GM23338 (cell line): Measurements from ENCODE around the gene PTPA. TPM values are rescaled to one million over a fixed set of nuclear protein-coding genes. Genes with fewer than 3 reads are reported as not detected.

ENCODE experiments used
- ATAC-seq: fragments of 200-7000 bp; cut with Tn5 transposase; 3 replicates; pipeline ENCODE4 v1.9.1; 2020
- DNase-seq: peaks from one replicate; pipeline ENCODE4 v3.0.0-alpha.2; 2015; ENCODE audit warnings: low spot score
- H2AFZ ChIP-seq: fragments of 200-600 bp; sonication (generic); 2 replicates; pipeline ENCODE4 v1.8.0; 2016; ENCODE audit warnings: antibody characterized with exemption, mild to moderate bottlenecking, moderate library complexity
- H3F3A ChIP-seq: fragments of 200-600 bp; sonication (generic); replicated peaks from 2 replicates; pipeline ENCODE4 v1.8.0; 2017; ENCODE audit warnings: antibody characterized with exemption, mixed run types, low read depth
- H3K27ac ChIP-seq: fragments of 200-600 bp; sonication (generic); 2 replicates; pipeline ENCODE4 v1.6.1; 2016; ENCODE audit warnings: low read depth
- H3K27me3 ChIP-seq: fragments of 200-600 bp; sonication (generic); 2 replicates; pipeline ENCODE4 v1.8.0; 2016; ENCODE audit warnings: mild to moderate bottlenecking, mixed run types, moderate library complexity; ENCODE audit not compliant: insufficient read depth
- H3K36me3 ChIP-seq: fragments of 200-600 bp; sonication (generic); 2 replicates; pipeline ENCODE4 v1.8.0; 2016; ENCODE audit warnings: mild to moderate bottlenecking; ENCODE audit not compliant: insufficient read depth
- H3K4me1 ChIP-seq: fragments of 200-600 bp; sonication (generic); 2 replicates; pipeline ENCODE4 v1.8.0; 2016; ENCODE audit warnings: mild to moderate bottlenecking, moderate library complexity; ENCODE audit not compliant: insufficient read depth
- H3K4me2 ChIP-seq: fragments of 200-600 bp; sonication (generic); 2 replicates; pipeline ENCODE4 v1.7.1; 2017; ENCODE audit warnings: mixed run types
- H3K4me3 ChIP-seq: fragments of 200-600 bp; sonication (generic); 2 replicates; pipeline ENCODE4 v1.6.1; 2016; ENCODE audit warnings: mixed run types
- H3K79me2 ChIP-seq: fragments of 200-600 bp; sonication (generic); replicated peaks from 2 replicates; pipeline ENCODE4 v1.8.0; 2017; ENCODE audit warnings: mild to moderate bottlenecking; ENCODE audit not compliant: insufficient read depth
- H3K9me2 ChIP-seq: fragments of 200-600 bp; sonication (generic); 2 replicates; pipeline ENCODE4 v1.8.0; 2017; ENCODE audit not compliant: insufficient read depth
- H4K20me1 ChIP-seq: fragments of 200-600 bp; sonication (generic); replicated peaks from 2 replicates; pipeline ENCODE4 v1.8.0; 2017; ENCODE audit warnings: mild to moderate bottlenecking; ENCODE audit not compliant: insufficient read depth
- H3K27ac Mint-ChIP-seq: 2 replicates; pipeline ENCODE4 v1.8.0; 2020; ENCODE audit warnings: inconsistent platforms, mild to moderate bottlenecking, moderate library complexity, mixed read lengths
- H3K27me3 Mint-ChIP-seq: 3 replicates; pipeline ENCODE4 v1.8.0; 2022; ENCODE audit warnings: low read depth, mild to moderate bottlenecking, moderate library complexity, mixed read lengths, inconsistent platforms; ENCODE audit not compliant: insufficient read depth, poor library complexity
- H3K36me3 Mint-ChIP-seq: 3 replicates; pipeline ENCODE4 v1.8.0; 2021; ENCODE audit warnings: low read depth, mild to moderate bottlenecking, inconsistent platforms, moderate library complexity, mixed read lengths
- H3K4me1 Mint-ChIP-seq: 3 replicates; pipeline ENCODE4 v1.8.0; 2020; ENCODE audit warnings: mild to moderate bottlenecking, inconsistent platforms, mixed read lengths
- H3K4me3 Mint-ChIP-seq: 3 replicates; pipeline ENCODE4 v1.8.0; 2021; ENCODE audit warnings: moderate library complexity, mild to moderate bottlenecking, inconsistent platforms, mixed read lengths
- H3K9me3 Mint-ChIP-seq: 3 replicates; pipeline ENCODE4 v1.8.0; 2020; ENCODE audit warnings: moderate library complexity, mild to moderate bottlenecking, inconsistent platforms, mixed read lengths
- CREB1 ChIP-seq: fragments of 250-450 bp; sonication (Bioruptor Pico); IDR thresholded peaks from 2 replicates; pipeline ENCODE4 v1.5.0; 2020; ENCODE audit warnings: low read depth, mild to moderate bottlenecking, moderate library complexity
- EZH2 ChIP-seq: fragments of 200-600 bp; sonication (generic); IDR thresholded peaks from one replicate; pipeline ENCODE4 v1.8.0; 2017; ENCODE audit warnings: antibody characterized with exemption, mild to moderate bottlenecking, low read depth; ENCODE audit not compliant: unreplicated experiment
- EZH2phosphoT487 ChIP-seq: fragments of 200-600 bp; sonication (generic); IDR thresholded peaks from one replicate; pipeline ENCODE4 v1.8.1; 2018; ENCODE audit warnings: antibody characterized with exemption; ENCODE audit not compliant: unreplicated experiment
- JUNB ChIP-seq: IDR thresholded peaks from one replicate; pipeline ENCODE4 v1.6.1; 2016; ENCODE audit warnings: antibody characterized with exemption; ENCODE audit not compliant: unreplicated experiment
- NANOG ChIP-seq: IDR thresholded peaks from 2 replicates; pipeline ENCODE4 v1.6.1; 2016; ENCODE audit warnings: antibody characterized with exemption, borderline replicate concordance
- POLR2AphosphoS5 ChIP-seq: IDR thresholded peaks from 2 replicates; pipeline ENCODE4 v1.6.1; 2016; ENCODE audit warnings: antibody characterized with exemption, low read depth
- STAT1 ChIP-seq: IDR thresholded peaks from one replicate; pipeline ENCODE4 v1.6.1; 2016; ENCODE audit warnings: antibody characterized with exemption; ENCODE audit not compliant: unreplicated experiment
- ZNF114 ChIP-seq: fragments of 250-450 bp; sonication (Bioruptor Pico); IDR thresholded peaks from 2 replicates; pipeline ENCODE4 v1.5.0; 2020; ENCODE audit warnings: mild to moderate bottlenecking, moderate library complexity
- ZNF331 ChIP-seq: fragments of 250-450 bp; sonication (Bioruptor Pico); IDR thresholded peaks from 2 replicates; pipeline ENCODE4 v1.5.0; 2020; ENCODE audit warnings: low read depth, mild to moderate bottlenecking, moderate library complexity
- polyA plus RNA-seq: library from polyadenylated mRNA; unstranded; fragments of >200 nt; fragmentation: Nextera tagmentation; extraction: Ambion mirVana; gene quantifications from 2 replicates; pipeline ENCODE4 v1.2.1, GENCODE V29; 2016
- total RNA-seq: library from RNA; depleted of rRNA; stranded (reverse); fragments of >200 nt; shearing (Covaris generic); gene quantifications from 2 replicates; pipeline ENCODE4 v1.2.3, GENCODE V29; 2014
- TF ChIP-seq, protein P1 (sequence below), 2 experiments: fragments of 200-600 bp in 1 of 2; sonication (generic) in 1 of 2; conservative IDR thresholded peaks; 2 replicates each; pipeline versions ENCODE4 v1.5.1 to v1.6.1; 2016 to 2017; ENCODE audit warnings: antibody characterized with exemption in 2 of 2, low read depth in 2 of 2, mild to moderate bottlenecking in 2 of 2, moderate library complexity in 1 of 2
- TF ChIP-seq, protein P2 (sequence below): IDR thresholded peaks from 2 replicates; pipeline ENCODE4 v1.6.1; 2016; ENCODE audit warnings: antibody characterized with exemption
- TF ChIP-seq, protein P3 (sequence below): IDR thresholded peaks from one replicate; pipeline ENCODE4 v1.6.1; 2018; ENCODE audit warnings: antibody characterized with exemption; ENCODE audit not compliant: unreplicated experiment
- TF ChIP-seq, protein P4 (sequence below): fragments of 250-450 bp; sonication (Bioruptor Pico); IDR thresholded peaks from 2 replicates; pipeline ENCODE4 v1.5.0; 2020; ENCODE audit warnings: mild to moderate bottlenecking, moderate library complexity

PTPA gene
- total and polyA plus RNA-seq, 2 experiments from 2014 or later, result 53.9 to 122 TPM

DNA sequence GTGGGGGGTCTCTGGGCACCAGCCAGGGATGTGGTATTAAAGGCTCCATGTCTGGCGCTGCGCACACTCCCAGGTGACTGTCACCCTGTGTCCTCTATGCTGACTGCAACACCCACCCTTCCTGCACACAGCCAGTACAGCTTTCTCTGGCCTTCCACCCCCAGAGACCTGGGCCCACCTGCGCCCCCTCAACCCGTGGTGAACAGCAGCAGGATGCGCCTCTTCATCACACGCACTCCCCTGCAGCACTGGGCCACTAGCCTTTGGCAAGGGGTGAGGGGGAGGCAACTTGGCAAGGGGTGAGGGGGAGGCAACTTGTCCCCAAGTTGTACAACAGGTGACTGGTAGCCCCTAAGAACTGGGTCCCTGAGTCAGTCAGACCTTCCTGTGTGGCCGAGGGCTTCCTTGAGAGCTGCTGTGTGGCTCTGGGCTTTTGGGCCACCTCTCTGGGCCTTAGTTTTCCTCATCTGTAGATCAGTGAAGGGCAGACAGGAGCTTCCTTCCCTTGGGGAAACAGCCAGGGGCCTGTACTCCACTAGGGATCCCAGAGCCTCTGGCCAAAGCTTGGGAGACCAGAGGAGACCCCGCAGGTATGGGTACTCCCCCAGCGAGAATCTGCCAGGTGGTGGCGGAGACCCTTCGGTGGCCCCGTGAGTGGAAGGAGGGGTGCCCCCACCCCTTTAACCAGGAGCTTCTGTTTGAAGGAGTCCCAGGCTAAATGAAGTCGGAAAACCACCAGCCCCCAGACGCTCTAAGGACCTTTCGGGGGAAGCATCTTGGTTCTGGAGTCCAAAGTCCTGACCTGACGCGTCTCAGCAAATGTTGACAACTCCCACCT lies 5.1 kb upstream of the PTPA start:
- peaks cover 4% of the 10 kb centered on the region; the same call in 1 of the 2 replicates for H3K4me1 ChIP-seq
- H3K27me3 ChIP-seq, result peaks cover 18% of the 10 kb centered on the region
- H3K36me3 ChIP-seq, result no peaks in the 10 kb centered on the region
- H3K9me2 ChIP-seq, result no peaks in the 10 kb centered on the region
- no peak for TF ChIP-seq EZH2phosphoT487
- TF ChIP-seq EZH2, result no peak
- TF ChIP-seq, protein P1, sequence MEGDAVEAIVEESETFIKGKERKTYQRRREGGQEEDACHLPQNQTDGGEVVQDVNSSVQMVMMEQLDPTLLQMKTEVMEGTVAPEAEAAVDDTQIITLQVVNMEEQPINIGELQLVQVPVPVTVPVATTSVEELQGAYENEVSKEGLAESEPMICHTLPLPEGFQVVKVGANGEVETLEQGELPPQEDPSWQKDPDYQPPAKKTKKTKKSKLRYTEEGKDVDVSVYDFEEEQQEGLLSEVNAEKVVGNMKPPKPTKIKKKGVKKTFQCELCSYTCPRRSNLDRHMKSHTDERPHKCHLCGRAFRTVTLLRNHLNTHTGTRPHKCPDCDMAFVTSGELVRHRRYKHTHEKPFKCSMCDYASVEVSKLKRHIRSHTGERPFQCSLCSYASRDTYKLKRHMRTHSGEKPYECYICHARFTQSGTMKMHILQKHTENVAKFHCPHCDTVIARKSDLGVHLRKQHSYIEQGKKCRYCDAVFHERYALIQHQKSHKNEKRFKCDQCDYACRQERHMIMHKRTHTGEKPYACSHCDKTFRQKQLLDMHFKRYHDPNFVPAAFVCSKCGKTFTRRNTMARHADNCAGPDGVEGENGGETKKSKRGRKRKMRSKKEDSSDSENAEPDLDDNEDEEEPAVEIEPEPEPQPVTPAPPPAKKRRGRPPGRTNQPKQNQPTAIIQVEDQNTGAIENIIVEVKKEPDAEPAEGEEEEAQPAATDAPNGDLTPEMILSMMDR (conservative IDR thresholded peaks at IDR 0.05; ENCODE audit: low read depth in 2 of 2), result no peak
- TF ChIP-seq CREB1 (CRISPR knock-in tag), result no peak
- TF ChIP-seq, protein P2, sequence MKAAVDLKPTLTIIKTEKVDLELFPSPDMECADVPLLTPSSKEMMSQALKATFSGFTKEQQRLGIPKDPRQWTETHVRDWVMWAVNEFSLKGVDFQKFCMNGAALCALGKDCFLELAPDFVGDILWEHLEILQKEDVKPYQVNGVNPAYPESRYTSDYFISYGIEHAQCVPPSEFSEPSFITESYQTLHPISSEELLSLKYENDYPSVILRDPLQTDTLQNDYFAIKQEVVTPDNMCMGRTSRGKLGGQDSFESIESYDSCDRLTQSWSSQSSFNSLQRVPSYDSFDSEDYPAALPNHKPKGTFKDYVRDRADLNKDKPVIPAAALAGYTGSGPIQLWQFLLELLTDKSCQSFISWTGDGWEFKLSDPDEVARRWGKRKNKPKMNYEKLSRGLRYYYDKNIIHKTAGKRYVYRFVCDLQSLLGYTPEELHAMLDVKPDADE, result no peak
- no peak for TF ChIP-seq JUNB
- TF ChIP-seq NANOG, result no peak
- no peak for TF ChIP-seq STAT1
- TF ChIP-seq POLR2AphosphoS5, result no peak
- TF ChIP-seq, protein P3, sequence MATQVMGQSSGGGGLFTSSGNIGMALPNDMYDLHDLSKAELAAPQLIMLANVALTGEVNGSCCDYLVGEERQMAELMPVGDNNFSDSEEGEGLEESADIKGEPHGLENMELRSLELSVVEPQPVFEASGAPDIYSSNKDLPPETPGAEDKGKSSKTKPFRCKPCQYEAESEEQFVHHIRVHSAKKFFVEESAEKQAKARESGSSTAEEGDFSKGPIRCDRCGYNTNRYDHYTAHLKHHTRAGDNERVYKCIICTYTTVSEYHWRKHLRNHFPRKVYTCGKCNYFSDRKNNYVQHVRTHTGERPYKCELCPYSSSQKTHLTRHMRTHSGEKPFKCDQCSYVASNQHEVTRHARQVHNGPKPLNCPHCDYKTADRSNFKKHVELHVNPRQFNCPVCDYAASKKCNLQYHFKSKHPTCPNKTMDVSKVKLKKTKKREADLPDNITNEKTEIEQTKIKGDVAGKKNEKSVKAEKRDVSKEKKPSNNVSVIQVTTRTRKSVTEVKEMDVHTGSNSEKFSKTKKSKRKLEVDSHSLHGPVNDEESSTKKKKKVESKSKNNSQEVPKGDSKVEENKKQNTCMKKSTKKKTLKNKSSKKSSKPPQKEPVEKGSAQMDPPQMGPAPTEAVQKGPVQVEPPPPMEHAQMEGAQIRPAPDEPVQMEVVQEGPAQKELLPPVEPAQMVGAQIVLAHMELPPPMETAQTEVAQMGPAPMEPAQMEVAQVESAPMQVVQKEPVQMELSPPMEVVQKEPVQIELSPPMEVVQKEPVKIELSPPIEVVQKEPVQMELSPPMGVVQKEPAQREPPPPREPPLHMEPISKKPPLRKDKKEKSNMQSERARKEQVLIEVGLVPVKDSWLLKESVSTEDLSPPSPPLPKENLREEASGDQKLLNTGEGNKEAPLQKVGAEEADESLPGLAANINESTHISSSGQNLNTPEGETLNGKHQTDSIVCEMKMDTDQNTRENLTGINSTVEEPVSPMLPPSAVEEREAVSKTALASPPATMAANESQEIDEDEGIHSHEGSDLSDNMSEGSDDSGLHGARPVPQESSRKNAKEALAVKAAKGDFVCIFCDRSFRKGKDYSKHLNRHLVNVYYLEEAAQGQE, result no peak
- TF ChIP-seq ZNF331 (CRISPR knock-in tag), result no peak
- TF ChIP-seq, protein P4, sequence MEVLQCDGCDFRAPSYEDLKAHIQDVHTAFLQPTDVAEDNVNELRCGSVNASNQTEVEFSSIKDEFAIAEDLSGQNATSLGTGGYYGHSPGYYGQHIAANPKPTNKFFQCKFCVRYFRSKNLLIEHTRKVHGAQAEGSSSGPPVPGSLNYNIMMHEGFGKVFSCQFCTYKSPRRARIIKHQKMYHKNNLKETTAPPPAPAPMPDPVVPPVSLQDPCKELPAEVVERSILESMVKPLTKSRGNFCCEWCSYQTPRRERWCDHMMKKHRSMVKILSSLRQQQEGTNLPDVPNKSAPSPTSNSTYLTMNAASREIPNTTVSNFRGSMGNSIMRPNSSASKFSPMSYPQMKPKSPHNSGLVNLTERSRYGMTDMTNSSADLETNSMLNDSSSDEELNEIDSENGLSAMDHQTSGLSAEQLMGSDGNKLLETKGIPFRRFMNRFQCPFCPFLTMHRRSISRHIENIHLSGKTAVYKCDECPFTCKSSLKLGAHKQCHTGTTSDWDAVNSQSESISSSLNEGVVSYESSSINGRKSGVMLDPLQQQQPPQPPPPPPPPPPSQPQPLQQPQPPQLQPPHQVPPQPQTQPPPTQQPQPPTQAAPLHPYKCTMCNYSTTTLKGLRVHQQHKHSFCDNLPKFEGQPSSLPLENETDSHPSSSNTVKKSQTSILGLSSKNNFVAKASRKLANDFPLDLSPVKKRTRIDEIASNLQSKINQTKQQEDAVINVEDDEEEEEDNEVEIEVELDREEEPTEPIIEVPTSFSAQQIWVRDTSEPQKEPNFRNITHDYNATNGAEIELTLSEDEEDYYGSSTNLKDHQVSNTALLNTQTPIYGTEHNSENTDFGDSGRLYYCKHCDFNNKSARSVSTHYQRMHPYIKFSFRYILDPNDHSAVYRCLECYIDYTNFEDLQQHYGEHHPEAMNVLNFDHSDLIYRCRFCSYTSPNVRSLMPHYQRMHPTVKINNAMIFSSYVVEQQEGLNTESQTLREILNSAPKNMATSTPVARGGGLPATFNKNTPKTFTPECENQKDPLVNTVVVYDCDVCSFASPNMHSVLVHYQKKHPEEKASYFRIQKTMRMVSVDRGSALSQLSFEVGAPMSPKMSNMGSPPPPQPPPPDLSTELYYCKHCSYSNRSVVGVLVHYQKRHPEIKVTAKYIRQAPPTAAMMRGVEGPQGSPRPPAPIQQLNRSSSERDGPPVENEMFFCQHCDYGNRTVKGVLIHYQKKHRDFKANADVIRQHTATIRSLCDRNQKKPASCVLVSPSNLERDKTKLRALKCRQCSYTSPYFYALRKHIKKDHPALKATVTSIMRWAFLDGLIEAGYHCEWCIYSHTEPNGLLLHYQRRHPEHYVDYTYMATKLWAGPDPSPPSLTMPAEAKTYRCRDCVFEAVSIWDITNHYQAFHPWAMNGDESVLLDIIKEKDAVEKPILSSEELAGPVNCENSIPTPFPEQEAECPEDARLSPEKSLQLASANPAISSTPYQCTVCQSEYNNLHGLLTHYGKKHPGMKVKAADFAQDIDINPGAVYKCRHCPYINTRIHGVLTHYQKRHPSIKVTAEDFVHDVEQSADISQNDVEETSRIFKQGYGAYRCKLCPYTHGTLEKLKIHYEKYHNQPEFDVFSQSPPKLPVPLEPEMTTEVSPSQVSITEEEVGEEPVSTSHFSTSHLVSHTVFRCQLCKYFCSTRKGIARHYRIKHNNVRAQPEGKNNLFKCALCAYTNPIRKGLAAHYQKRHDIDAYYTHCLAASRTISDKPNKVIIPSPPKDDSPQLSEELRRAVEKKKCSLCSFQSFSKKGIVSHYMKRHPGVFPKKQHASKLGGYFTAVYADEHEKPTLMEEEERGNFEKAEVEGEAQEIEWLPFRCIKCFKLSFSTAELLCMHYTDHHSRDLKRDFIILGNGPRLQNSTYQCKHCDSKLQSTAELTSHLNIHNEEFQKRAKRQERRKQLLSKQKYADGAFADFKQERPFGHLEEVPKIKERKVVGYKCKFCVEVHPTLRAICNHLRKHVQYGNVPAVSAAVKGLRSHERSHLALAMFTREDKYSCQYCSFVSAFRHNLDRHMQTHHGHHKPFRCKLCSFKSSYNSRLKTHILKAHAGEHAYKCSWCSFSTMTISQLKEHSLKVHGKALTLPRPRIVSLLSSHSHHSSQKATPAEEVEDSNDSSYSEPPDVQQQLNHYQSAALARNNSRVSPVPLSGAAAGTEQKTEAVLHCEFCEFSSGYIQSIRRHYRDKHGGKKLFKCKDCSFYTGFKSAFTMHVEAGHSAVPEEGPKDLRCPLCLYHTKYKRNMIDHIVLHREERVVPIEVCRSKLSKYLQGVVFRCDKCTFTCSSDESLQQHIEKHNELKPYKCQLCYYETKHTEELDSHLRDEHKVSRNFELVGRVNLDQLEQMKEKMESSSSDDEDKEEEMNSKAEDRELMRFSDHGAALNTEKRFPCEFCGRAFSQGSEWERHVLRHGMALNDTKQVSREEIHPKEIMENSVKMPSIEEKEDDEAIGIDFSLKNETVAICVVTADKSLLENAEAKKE (CRISPR knock-in tag), result no peak
- no peak for TF ChIP-seq ZNF114 (CRISPR knock-in tag)
- no peaks in the 10 kb centered on the region for H4K20me1 ChIP-seq
- peaks cover 14% of the 10 kb centered on the region for H3K4me1 Mint-ChIP-seq
- DNase-seq (no peak), ATAC-seq (no peak)
- no peak overlapping the region for H3K27ac Mint-ChIP-seq
- H3K36me3 Mint-ChIP-seq, result no peaks in the 10 kb centered on the region; the same call in 2 of the 3 replicates
- no peak overlapping the region for H3K4me3 ChIP-seq
- no peaks in the 10 kb centered on the region for H3K79me2 ChIP-seq
- no peak overlapping the region for H3K4me3 Mint-ChIP-seq
- no peak overlapping the region for H3K4me2 ChIP-seq
- no peak overlapping the region for H2AFZ ChIP-seq
- H3K9me3 Mint-ChIP-seq, result no peaks in the 10 kb centered on the region
- peaks cover 24% of the 10 kb centered on the region for H3K27me3 Mint-ChIP-seq
- no peak overlapping the region for H3K27ac ChIP-seq
- H3F3A ChIP-seq, result peaks cover 6% of the 10 kb centered on the region; the same call in 1 of the 2 replicates
